LNCAP (cell line): Measurements from ENCODE around the gene OPTC.

Experiments used
- TF ChIP-seq, protein P1 (sequence below): fragments of 450-650 bp; IDR thresholded peaks from 2 replicates; pipeline ENCODE4 v1.5.1; 2017; ENCODE audit warnings: mild to moderate bottlenecking

Gene OPTC

DNA sequence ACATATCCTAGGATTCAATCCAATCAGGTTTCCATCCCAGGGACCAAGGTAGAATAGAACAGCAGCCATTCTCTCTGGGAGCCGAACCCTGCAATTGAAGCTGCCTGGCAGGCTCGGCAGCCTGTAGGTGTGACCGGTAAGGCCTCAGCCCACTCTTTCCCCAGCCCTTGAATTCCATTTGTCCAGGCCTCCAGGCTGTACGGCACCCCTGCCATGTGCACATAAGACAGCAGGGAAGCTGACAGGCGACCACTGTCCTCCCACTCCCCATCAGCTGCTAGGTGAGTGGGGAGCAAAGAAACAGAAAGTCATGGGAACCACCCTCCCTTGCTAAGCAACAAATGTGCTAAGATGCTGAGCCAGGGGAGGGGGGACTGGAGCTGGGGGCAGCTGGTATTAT lies 23.0 kb downstream of the OPTC start:
- TF ChIP-seq, protein P1, sequence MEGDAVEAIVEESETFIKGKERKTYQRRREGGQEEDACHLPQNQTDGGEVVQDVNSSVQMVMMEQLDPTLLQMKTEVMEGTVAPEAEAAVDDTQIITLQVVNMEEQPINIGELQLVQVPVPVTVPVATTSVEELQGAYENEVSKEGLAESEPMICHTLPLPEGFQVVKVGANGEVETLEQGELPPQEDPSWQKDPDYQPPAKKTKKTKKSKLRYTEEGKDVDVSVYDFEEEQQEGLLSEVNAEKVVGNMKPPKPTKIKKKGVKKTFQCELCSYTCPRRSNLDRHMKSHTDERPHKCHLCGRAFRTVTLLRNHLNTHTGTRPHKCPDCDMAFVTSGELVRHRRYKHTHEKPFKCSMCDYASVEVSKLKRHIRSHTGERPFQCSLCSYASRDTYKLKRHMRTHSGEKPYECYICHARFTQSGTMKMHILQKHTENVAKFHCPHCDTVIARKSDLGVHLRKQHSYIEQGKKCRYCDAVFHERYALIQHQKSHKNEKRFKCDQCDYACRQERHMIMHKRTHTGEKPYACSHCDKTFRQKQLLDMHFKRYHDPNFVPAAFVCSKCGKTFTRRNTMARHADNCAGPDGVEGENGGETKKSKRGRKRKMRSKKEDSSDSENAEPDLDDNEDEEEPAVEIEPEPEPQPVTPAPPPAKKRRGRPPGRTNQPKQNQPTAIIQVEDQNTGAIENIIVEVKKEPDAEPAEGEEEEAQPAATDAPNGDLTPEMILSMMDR, result no peak

- TF ChIP-seq, protein P1, result no peak
These were observed 23.6 kb downstream of the OPTC start for GRCh38 chr1:203517426-203518110.

DNA sequence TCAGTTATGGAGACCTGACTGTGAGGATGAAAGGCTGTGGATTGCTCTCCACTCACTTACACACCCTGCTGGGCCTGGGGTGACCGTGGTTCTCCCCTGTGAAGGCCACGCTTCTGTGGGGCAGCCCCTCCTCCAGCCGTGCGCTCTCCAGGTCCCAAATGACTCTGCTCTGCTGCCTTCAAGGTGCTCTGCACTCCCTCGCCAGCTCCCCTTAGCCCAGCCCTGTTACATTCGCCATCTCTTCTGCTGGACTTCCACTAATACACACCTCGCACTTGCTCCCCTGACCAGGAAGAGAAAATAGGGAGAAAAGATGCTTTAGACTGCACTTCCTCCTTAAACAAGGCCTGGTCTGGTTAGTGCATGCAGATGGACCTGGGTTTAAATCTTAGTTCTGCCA lies 24.6 kb downstream of the OPTC start:
- TF ChIP-seq, protein P1, result no peak

DNA sequence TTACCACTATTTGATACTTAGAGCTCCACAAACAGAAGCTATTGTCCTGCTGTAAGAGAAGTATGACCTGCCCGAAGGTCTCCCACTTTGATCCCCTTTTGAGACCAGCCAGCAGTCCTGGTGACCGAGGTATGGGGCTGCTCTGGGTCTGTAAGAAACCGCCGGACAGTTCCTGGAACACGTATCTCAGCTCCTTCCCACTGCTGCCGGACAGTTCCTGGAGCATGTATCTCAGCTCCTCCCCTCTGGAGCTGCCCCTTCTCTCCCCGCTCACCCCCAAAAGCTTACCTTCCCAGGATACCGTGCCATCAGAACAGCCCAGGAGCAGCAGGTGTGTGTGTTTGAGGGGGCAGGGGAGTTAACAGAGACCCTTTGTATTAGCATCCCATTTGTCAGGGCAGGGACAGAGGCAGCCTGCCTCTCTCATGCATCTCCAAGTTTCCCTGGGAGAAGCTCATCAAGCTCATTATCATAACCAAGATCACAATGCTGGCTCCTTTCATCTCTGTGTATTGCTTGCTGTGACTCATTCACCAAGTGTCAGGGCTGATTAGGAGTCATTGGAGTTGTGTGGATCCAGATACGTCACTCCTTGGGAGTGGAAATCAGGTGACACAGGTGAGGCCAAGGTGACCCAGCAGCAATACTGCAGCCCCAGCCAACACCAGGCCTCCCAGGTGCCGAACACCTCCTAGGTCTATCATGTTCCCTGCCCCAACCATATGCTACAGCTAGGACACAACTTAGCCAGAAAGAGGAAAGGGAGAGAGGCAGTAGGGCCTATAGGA lies 25.3 kb downstream of the OPTC start:
- TF ChIP-seq, protein P1, result no peak

DNA sequence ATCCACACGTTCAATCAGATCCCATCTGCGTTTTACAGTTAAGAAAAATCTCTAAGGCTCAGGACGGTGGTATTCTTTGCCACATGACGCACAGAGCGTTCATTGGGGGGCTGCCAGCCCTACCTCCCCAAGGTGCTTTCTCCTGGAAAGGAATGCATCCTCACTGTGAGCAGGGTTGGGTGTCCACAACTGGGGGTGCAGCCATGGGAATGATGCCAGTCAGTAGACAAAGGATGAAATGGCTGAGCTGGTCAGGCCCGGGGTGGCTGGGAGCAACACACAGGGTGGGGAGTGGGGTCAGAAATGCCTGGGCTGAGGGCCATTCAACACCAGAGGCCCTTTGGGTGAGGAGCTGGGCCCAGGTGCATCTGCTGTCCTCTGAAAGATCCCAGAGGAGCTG lies 25.9 kb downstream of the OPTC start:
- TF ChIP-seq, protein P1, result no peak

- TF ChIP-seq, protein P1, result no peak
These were observed 26.4 kb downstream of the OPTC start for GRCh38 chr1:203520315-203520714.

DNA sequence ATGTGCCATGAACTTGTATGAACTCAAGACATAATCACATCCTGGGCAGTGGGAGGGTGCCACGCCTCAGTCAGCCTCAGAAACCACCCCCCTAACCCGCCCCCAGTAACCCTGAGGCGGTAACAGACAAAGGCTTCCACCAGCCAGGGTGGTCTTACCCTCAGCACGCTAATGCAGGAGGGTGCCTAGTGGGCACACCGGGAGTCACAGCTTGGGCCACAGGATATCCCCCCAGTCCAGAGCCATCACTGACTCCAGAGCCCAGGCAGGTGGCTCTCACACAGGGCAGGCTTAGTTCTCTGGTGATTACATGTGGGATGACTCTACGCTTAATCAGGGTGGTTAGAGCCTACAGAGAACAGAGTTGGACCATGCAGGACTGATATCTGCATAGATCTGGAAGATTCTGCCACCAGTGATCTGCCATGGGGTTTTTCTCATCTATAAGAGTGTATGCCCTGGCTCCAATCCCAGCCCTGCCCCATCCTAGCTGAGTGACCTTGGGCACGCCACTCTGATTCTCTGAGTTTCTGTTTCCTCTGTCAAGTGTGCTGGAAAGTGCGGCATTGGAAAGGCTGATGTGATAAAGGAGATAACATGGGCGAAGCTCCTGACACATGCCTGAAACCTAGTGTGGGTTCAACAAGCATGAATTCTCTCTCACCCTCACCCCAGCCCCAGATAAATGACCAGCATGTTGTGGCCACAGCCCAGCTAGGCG lies 27.3 kb downstream of the OPTC start:
- TF ChIP-seq, protein P1, result no peak
